Right lobe of liver (tissue), 4 donors: ENCODE results near the gene IL1F10.

Experiments
- POLR2A ChIP-seq: fragments of 450-650 bp; IDR thresholded peaks from one replicate; pipeline ENCODE4 v1.6.1; 2017; ENCODE audit warnings: antibody characterized with exemption, mild to moderate bottlenecking
- TF ChIP-seq, protein P1 (sequence below), 4 donors: fragments of 200-600 bp in 3 of 4; fragments of 450-650 bp in 1 of 4; IDR thresholded peaks; one replicate each; pipeline versions ENCODE4 v1.5.1 to v1.8.0; 2016 to 2022; ENCODE audit warnings: antibody characterized with exemption in 4 of 4, mild to moderate bottlenecking in 2 of 4
- donor health status: DM: no; HTN: no; CAD: no.
- donor health status: DM: no; HTN: no; CAD: no.
- donor health status: DM: no; HTN: yes; CAD: no.

- no peak for TF ChIP-seq POLR2A
- TF ChIP-seq, protein P1, sequence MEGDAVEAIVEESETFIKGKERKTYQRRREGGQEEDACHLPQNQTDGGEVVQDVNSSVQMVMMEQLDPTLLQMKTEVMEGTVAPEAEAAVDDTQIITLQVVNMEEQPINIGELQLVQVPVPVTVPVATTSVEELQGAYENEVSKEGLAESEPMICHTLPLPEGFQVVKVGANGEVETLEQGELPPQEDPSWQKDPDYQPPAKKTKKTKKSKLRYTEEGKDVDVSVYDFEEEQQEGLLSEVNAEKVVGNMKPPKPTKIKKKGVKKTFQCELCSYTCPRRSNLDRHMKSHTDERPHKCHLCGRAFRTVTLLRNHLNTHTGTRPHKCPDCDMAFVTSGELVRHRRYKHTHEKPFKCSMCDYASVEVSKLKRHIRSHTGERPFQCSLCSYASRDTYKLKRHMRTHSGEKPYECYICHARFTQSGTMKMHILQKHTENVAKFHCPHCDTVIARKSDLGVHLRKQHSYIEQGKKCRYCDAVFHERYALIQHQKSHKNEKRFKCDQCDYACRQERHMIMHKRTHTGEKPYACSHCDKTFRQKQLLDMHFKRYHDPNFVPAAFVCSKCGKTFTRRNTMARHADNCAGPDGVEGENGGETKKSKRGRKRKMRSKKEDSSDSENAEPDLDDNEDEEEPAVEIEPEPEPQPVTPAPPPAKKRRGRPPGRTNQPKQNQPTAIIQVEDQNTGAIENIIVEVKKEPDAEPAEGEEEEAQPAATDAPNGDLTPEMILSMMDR (IDR thresholded peaks at IDR 0.05) = no peak
Observed at GRCh38 chr2:113054066-113054465, 13.7 kb upstream of the IL1F10 start.
